ENCODE measurements around the gene PAWR.
"Not testable (repeated sequence)": the region's sequence is repeated elsewhere in the genome, so short reads cannot be mapped to it uniquely, and the experiment has no call there.

Gene PAWR

GRCh38 chr12:79648881-79649280 lies 41.9 kb downstream of the PAWR start:
- DNase-seq (ENCODE audit: low read depth in 2 of 2) = no peak

- not testable (repeated sequence) for DNase-seq (ENCODE audit: low read depth in 2 of 2)
Measured at GRCh38 chr12:79646843-79647242, 43.9 kb downstream of the PAWR start.

GRCh38 chr12:79645235-79645630 lies 45.5 kb downstream of the PAWR start:
- DNase-seq (ENCODE audit: low read depth in 2 of 2) = no peak

GRCh38 chr12:79644274-79645234 lies 46.2 kb downstream of the PAWR start:
- DNase-seq (ENCODE audit: low read depth in 2 of 2) = no peak

- DNase-seq (ENCODE audit: low read depth in 2 of 2) = no peak
Measured at GRCh38 chr12:79643821-79644220, 46.9 kb downstream of the PAWR start.

- no peak for DNase-seq (ENCODE audit: low read depth in 2 of 2)
Measured at GRCh38 chr12:79638490-79638889, 52.3 kb downstream of the PAWR start.

- no peak for DNase-seq (ENCODE audit: low read depth in 2 of 2)
Measured at GRCh38 chr12:79637093-79637492, 53.7 kb downstream of the PAWR start.

- DNase-seq (ENCODE audit: low read depth in 2 of 2) = no peak
Measured at GRCh38 chr12:79635676-79636075, 55.1 kb downstream of the PAWR start.

GRCh38 chr12:79634957-79635471 lies 55.8 kb downstream of the PAWR start:
- DNase-seq (ENCODE audit: low read depth in 2 of 2) = no peak

GRCh38 chr12:79629561-79629960 lies 61.2 kb downstream of the PAWR start:
- DNase-seq (ENCODE audit: low read depth in 2 of 2) = no peak

GRCh38 chr12:79626735-79627134 lies 64.0 kb downstream of the PAWR start:
- DNase-seq (ENCODE audit: low read depth in 2 of 2) = not testable (repeated sequence)

- no peak for DNase-seq (ENCODE audit: low read depth in 2 of 2)
Measured at GRCh38 chr12:79624378-79624777, 66.4 kb downstream of the PAWR start.

GRCh38 chr12:79619872-79620562 lies 70.7 kb downstream of the PAWR start:
- no peak for DNase-seq (ENCODE audit: low read depth in 2 of 2)

GRCh38 chr12:79618848-79619404 lies 71.8 kb downstream of the PAWR start:
- no peak for DNase-seq (ENCODE audit: low read depth in 2 of 2)

- no peak for DNase-seq (ENCODE audit: low read depth in 2 of 2)
Measured at GRCh38 chr12:79617696-79618095, 73.1 kb downstream of the PAWR start.

GRCh38 chr12:79615596-79616560 lies 74.9 kb downstream of the PAWR start:
- no peak for DNase-seq (ENCODE audit: low read depth in 2 of 2)

GRCh38 chr12:79614730-79615129 lies 76.0 kb downstream of the PAWR start:
- DNase-seq (ENCODE audit: low read depth in 2 of 2) = no peak

- DNase-seq (ENCODE audit: low read depth in 2 of 2) = no peak
Measured at GRCh38 chr12:79601908-79602307, 88.9 kb downstream of the PAWR start.

GRCh38 chr12:79597910-79598309 lies 92.9 kb downstream of the PAWR start:
- no peak for DNase-seq (ENCODE audit: low read depth in 2 of 2)

- no peak for DNase-seq (ENCODE audit: low read depth in 2 of 2)
Measured at GRCh38 chr12:79596719-79597350, 93.9 kb downstream of the PAWR start.

GRCh38 chr12:79595273-79595672 lies 95.5 kb downstream of the PAWR start:
- DNase-seq (ENCODE audit: low read depth in 2 of 2) = no peak
